B cell (primary cell): ENCODE measurements around the gene APOC3. TPM values are rescaled to one million over a fixed set of nuclear protein-coding genes. Genes with fewer than 3 reads are reported as not detected.

Experiments used
- ATAC-seq: fragments of 200-7000 bp; cut with Tn5 transposase; one replicate; pipeline ENCODE4 v1.10.0; 2021; ENCODE audit warnings: low read depth, mild to moderate bottlenecking, moderate number of reproducible peaks, moderate library complexity
- CTCF ChIA-PET: fragments of 350-600 bp; sonication (Branson Sonifier 250); formaldehyde crosslinking; loops from one replicate; lab custom pipeline; 2021; ENCODE audit warnings: antibody characterized with exemption, inconsistent platforms; lab: Charles Lee
- POLR2A ChIA-PET: fragments of 350-600 bp; sonication (Branson Sonifier 250); formaldehyde crosslinking; loops from one replicate; lab custom pipeline; 2021; ENCODE audit warnings: antibody characterized with exemption; lab: Charles Lee
- DNase-seq: peaks from one replicate; pipeline ENCODE4 v3.0.0; 2013
- H2AFZ ChIP-seq: 2 replicates; pipeline ENCODE4 v1.6.1; 2012; ENCODE audit warnings: mild to moderate bottlenecking, low read depth, low read length; ENCODE audit not compliant: insufficient read depth, poor library complexity, severe bottlenecking
- H3K27ac ChIP-seq, 2 donors: 1 replicate in 1 of 2; 2 replicates in 1 of 2; pipeline ENCODE4 v1.5.1; 2012 to 2013; ENCODE audit warnings: low read length in 2 of 2, mild to moderate bottlenecking in 2 of 2, moderate library complexity in 1 of 2
- H3K27me3 ChIP-seq, 4 experiments: fragments of 200-600 bp in 1 of 4; sonication (generic) in 1 of 4; replicated peaks in 1 of 4; 1 replicate in 2 of 4; 2 replicates in 2 of 4; pipeline versions ENCODE4 v1.6.1 to v1.7.0; 2013 to 2016; ENCODE audit warnings: low read length in 3 of 4, mild to moderate bottlenecking in 2 of 4, mixed read lengths in 1 of 4, moderate library complexity in 1 of 4; ENCODE audit not compliant: insufficient read depth in 4 of 4, control insufficient read depth in 3 of 4; ENCODE audit errors: control extremely low read depth in 1 of 4
- H3K36me3 ChIP-seq, 2 experiments: replicated peaks in 1 of 2; 1 replicate in 1 of 2; 2 replicates in 1 of 2; pipeline versions ENCODE4 v1.6.1 to v1.7.1; 2013; ENCODE audit warnings: low read length in 1 of 2; ENCODE audit not compliant: insufficient read depth in 2 of 2, control insufficient read depth in 1 of 2; ENCODE audit errors: control extremely low read depth in 1 of 2, extremely low read depth in 1 of 2
- H3K4me1 ChIP-seq, 2 donors: fragments of 200-600 bp in 1 of 2; sonication (generic) in 1 of 2; 1 replicate in 1 of 2; 2 replicates in 1 of 2; pipeline versions ENCODE4 v1.5.1 to v1.6.1; 2013 to 2017; ENCODE audit warnings: low read length in 2 of 2; ENCODE audit not compliant: control insufficient read depth in 2 of 2, insufficient read depth in 2 of 2
- H3K4me2 ChIP-seq: replicated peaks from 2 replicates; pipeline ENCODE3; 2012; ENCODE audit warnings: mild to moderate bottlenecking, low read depth, low read length; ENCODE audit not compliant: poor library complexity, severe bottlenecking
- H3K4me3 ChIP-seq, 5 experiments: fragments of 200-600 bp in 1 of 5; sonication (generic) in 1 of 5; 1 replicate in 3 of 5; 2 replicates in 2 of 5; pipeline versions ENCODE4 v1.5.1 to v1.7.0; 2011 to 2016; ENCODE audit warnings: low read length in 4 of 5, mild to moderate bottlenecking in 4 of 5, low read depth in 2 of 5, control low read depth in 1 of 5, moderate library complexity in 1 of 5; ENCODE audit not compliant: insufficient read depth in 1 of 5; ENCODE audit errors: control extremely low read depth in 1 of 5, extremely low read depth in 1 of 5
- H3K79me2 ChIP-seq: fragments of 200-600 bp; sonication (generic); one replicate; pipeline ENCODE4 v1.6.0; 2016; ENCODE audit warnings: low read length; ENCODE audit not compliant: control insufficient read depth, insufficient read depth
- H3K9ac ChIP-seq: fragments of 200-600 bp; sonication (generic); 2 replicates; pipeline ENCODE4 v1.6.1; 2017; ENCODE audit warnings: mild to moderate bottlenecking, low read length, moderate library complexity
- H3K9me3 ChIP-seq, 3 donors: one replicate each; pipeline versions ENCODE4 v1.6.1 to v1.7.1; 2013; ENCODE audit warnings: low read length in 2 of 3; ENCODE audit not compliant: control insufficient read depth in 2 of 3, insufficient read depth in 1 of 3; ENCODE audit errors: control extremely low read depth in 1 of 3
- H4K20me1 ChIP-seq: 2 replicates; pipeline ENCODE4 v1.6.0; 2012; ENCODE audit warnings: mild to moderate bottlenecking, low read length; ENCODE audit not compliant: insufficient read depth, control insufficient read depth, poor library complexity, severe bottlenecking
- H3K27ac Mint-ChIP-seq: one replicate; pipeline ENCODE4 v1.8.0; 2021; ENCODE audit warnings: mixed read lengths
- H3K27me3 Mint-ChIP-seq: one replicate; pipeline ENCODE4 v1.8.0; 2021; ENCODE audit warnings: mixed read lengths
- H3K4me1 Mint-ChIP-seq: one replicate; pipeline ENCODE4 v1.8.0; 2021; ENCODE audit warnings: mixed read lengths
- H3K4me3 Mint-ChIP-seq: one replicate; pipeline ENCODE4 v1.8.0; 2021; ENCODE audit warnings: mixed read lengths
- H3K9me3 Mint-ChIP-seq: one replicate; pipeline ENCODE4 v1.8.0; 2022; ENCODE audit warnings: mixed read lengths; ENCODE audit not compliant: insufficient read depth
- CTCF ChIP-seq: fragments of 200-600 bp; IDR thresholded peaks from one replicate; pipeline ENCODE4 v1.8.0; 2022; ENCODE audit warnings: antibody characterized with exemption, mild to moderate bottlenecking
- EZH2 ChIP-seq: IDR thresholded peaks from 2 replicates; pipeline ENCODE4 v1.6.1; 2012; ENCODE audit warnings: borderline replicate concordance, low read depth, mild to moderate bottlenecking, moderate library complexity, low read length; ENCODE audit not compliant: insufficient read depth, poor library complexity, severe bottlenecking
- WGBS: methylation state at CpG from one replicate; pipeline ENCODE4 v1.1.5; 2013; ENCODE audit warnings: missing lambda C conversion rate; ENCODE audit not compliant: insufficient coverage; 5-methylcytosine and 5-hydroxymethylcytosine counted together
- intact Hi-C: fragments of 100-400 bp; cut with micrococcal nuclease; formaldehyde crosslinking; loops from one replicate; pipeline ENCODE4 v1.10.0; 2022
- polyA plus RNA-seq: library from polyadenylated mRNA; depleted of rRNA; stranded (reverse); fragments of >200 nt; gene quantifications from 2 replicates; pipeline ENCODE4 v1.2.3, GENCODE V29; 2012
- total RNA-seq, 2 donors: library from RNA; stranded (reverse); fragments of 120-200 nt in 1 of 2; gene quantifications; 1 replicate in 1 of 2; 2 replicates in 1 of 2; pipeline versions ENCODE4 v1.2.3 to v1.2.4, GENCODE V29; 2013 to 2022

The APOC3 gene
- total and polyA plus RNA-seq, 2 donors (not counting 1 experiment from before 2014, with no cell fraction given), result not detected

- H3K27me3 ChIP-seq, result peaks cover 0 to 3% (median 0%) of the 10 kb centered on the region in 4 experiments
- no peak overlapping the region for H3K4me3 ChIP-seq
- WGBS, result no CpG with 5 or more reads among the region's 4 CpGs
- TF ChIP-seq EZH2 (no peak), CTCF (no peak)
- POLR2A ChIA-PET, result no interaction called here
- no peaks in the 10 kb centered on the region for H3K9me3 Mint-ChIP-seq
- CTCF ChIA-PET, result no interaction called here
- H3K4me1 Mint-ChIP-seq, result no peaks in the 10 kb centered on the region
- no peak for DNase-seq
- no peaks in the 10 kb centered on the region for H4K20me1 ChIP-seq
- peaks cover 12% of the 10 kb centered on the region for H3K27me3 Mint-ChIP-seq
- no peak overlapping the region for H3K27ac Mint-ChIP-seq
- H2AFZ ChIP-seq, result no peak overlapping the region
- intact Hi-C loops, result no loop called here
- H3K9me3 ChIP-seq, result no peaks in the 10 kb centered on the region
- H3K36me3 ChIP-seq, result no peaks in the 10 kb centered on the region
- no peak overlapping the region for H3K9ac ChIP-seq
- H3K4me3 Mint-ChIP-seq, result no peak overlapping the region
- H3K4me1 ChIP-seq, result no peaks in the 10 kb centered on the region
- H3K79me2 ChIP-seq, result no peaks in the 10 kb centered on the region
- no peak overlapping the region for H3K27ac ChIP-seq
- no peak for ATAC-seq
- no peak overlapping the region for H3K4me2 ChIP-seq
Measured at GRCh38 chr11:116812109-116812508, 17.6 kb upstream of the APOC3 start.

GRCh38 chr11:116813170-116813569, 16.5 kb upstream of the APOC3 start:
- ChIA-PET POLR2A (no interaction called here), CTCF (interaction anchor here (2.0 kb wide), 1 partner anchor 22 kb away, joined by 5 read pairs; no protein-coding TSS in a partner anchor)
- 100% methylated on average over 1 of the region's 1 CpG for WGBS
- H2AFZ ChIP-seq, result no peak overlapping the region
- no peak overlapping the region for H3K27ac ChIP-seq
- no peaks in the 10 kb centered on the region for H3K9me3 ChIP-seq
- H3K4me3 Mint-ChIP-seq, result no peak overlapping the region
- intact Hi-C loops, result no loop called here
- H3K27ac Mint-ChIP-seq, result no peak overlapping the region
- H3K9ac ChIP-seq, result no peak overlapping the region
- no peaks in the 10 kb centered on the region for H3K9me3 Mint-ChIP-seq
- DNase-seq, result no peak
- H3K4me2 ChIP-seq, result no peak overlapping the region
- H3K4me1 Mint-ChIP-seq, result no peaks in the 10 kb centered on the region
- peaks cover 0 to 3% (median 0%) of the 10 kb centered on the region in 4 experiments for H3K27me3 ChIP-seq
- no peak overlapping the region for H3K4me3 ChIP-seq
- TF ChIP-seq CTCF (no peak), EZH2 (no peak)
- H3K79me2 ChIP-seq, result no peaks in the 10 kb centered on the region
- no peaks in the 10 kb centered on the region for H4K20me1 ChIP-seq
- no peaks in the 10 kb centered on the region for H3K36me3 ChIP-seq
- peaks cover 5% of the 10 kb centered on the region for H3K27me3 Mint-ChIP-seq
- H3K4me1 ChIP-seq, result no peaks in the 10 kb centered on the region
- no peak for ATAC-seq
